MCF 10A (cell line): ENCODE results near the gene ZNF646. TPM values are rescaled to one million over a fixed set of nuclear protein-coding genes. Genes with fewer than 3 reads are reported as not detected.

Source experiments
- BruUV-seq: library from RNA; stranded (reverse); fragments of 400-500 nt; replicated peaks from 2 replicates; lab custom pipeline; 2021; lab: Mats Ljungman, UMichigan
- CTCF ChIA-PET: fragments of 300-600 bp; sonication (Branson Sonifier 250); formaldehyde crosslinking; extraction: SDS; loops from one replicate; lab custom pipeline; 2021; ENCODE audit warnings: antibody characterized with exemption, inconsistent platforms; lab: Yijun Ruan, JAX
- POLR2A ChIA-PET: fragments of 300-600, 350-650 bp; sonication (Branson Sonifier 250); formaldehyde crosslinking; extraction: SDS; loops from one replicate; lab custom pipeline; 2020; ENCODE audit warnings: antibody characterized with exemption, inconsistent platforms; lab: Yijun Ruan, JAX
- DNase-seq: peaks from one replicate; pipeline ENCODE4 v3.0.0-alpha.2; 2018; ENCODE audit not compliant: unreplicated experiment
- H3K27ac Mint-ChIP-seq: one replicate; pipeline ENCODE4 v1.8.0; 2022; ENCODE audit warnings: mild to moderate bottlenecking, low read depth, mixed read lengths; ENCODE audit not compliant: unreplicated experiment
- H3K27me3 Mint-ChIP-seq: one replicate; pipeline ENCODE4 v1.8.0; 2022; ENCODE audit warnings: mixed read lengths; ENCODE audit not compliant: insufficient read depth, unreplicated experiment
- H3K36me3 Mint-ChIP-seq: one replicate; pipeline ENCODE4 v1.8.0; 2022; ENCODE audit warnings: mild to moderate bottlenecking, moderate library complexity, mixed read lengths; ENCODE audit not compliant: insufficient read depth, unreplicated experiment
- H3K4me1 Mint-ChIP-seq: one replicate; pipeline ENCODE4 v1.8.0; 2022; ENCODE audit warnings: mixed read lengths; ENCODE audit not compliant: insufficient read depth, unreplicated experiment
- H3K4me3 Mint-ChIP-seq: one replicate; pipeline ENCODE4 v1.8.0; 2022; ENCODE audit warnings: mild to moderate bottlenecking, moderate library complexity, mixed read lengths; ENCODE audit not compliant: unreplicated experiment
- H3K9me3 Mint-ChIP-seq: one replicate; pipeline ENCODE4 v1.8.0; 2022; ENCODE audit warnings: mixed read lengths; ENCODE audit not compliant: unreplicated experiment
- intact Hi-C: fragments of 100-400 bp; cut with micrococcal nuclease; formaldehyde crosslinking; loops from 2 replicates; pipeline ENCODE4 v1.14.1; 2022
- total RNA-seq: library from RNA; stranded (reverse); gene quantifications from 2 replicates; pipeline ENCODE4 v1.2.3, GENCODE V29; 2022
- TF ChIP-seq, protein P1 (sequence below): fragments of 200-600 bp; IDR thresholded peaks from one replicate; pipeline ENCODE4 v1.8.0; 2022; ENCODE audit warnings: antibody characterized with exemption, mild to moderate bottlenecking; ENCODE audit not compliant: unreplicated experiment

The ZNF646 gene
- total RNA-seq, 1 experiment from 2014 or later = 12.6 TPM

DNA sequence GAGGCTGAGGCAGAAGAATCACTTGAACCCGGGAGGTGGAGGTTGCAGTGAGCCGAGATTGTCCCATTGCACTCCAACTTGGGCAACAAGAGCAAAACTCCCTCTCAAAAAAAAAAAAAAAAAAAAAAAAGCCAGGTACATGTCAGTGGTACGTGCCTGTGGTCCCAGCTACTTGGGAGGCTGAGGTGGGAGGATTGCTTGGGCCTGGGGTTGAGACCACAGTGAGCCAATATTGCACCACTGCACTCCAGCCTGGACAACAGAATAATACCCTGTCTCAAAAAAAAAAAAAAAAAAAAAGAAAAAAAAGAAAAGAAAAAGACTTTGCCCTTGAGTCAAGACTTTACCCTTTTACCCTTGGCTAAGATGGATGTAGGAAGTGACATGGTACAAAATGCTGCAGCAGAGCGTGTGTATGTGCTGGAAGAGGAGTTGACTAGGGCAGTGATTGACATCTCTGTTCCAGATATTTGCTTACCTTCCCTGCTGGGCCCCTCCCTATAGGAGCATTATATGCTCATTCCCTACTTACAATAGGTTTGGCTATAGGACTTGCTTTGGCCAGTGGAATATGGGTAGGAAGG lies 30.2 kb upstream of the ZNF646 start:
- ChIA-PET POLR2A (interaction anchor here (1.1 to 1.2 kb wide), 2 partner anchors 8 to 11 kb away, joined by 5 to 6 read pairs; partner anchors contain the start of gene STX4), CTCF (interaction anchor here (0.9 to 1.0 kb wide), 2 partner anchors 8 to 58 kb away, joined by 3 read pairs; no protein-coding TSS in a partner anchor)
- Mint-ChIP-seq H3K36me3 (peaks cover 50% of the 10 kb centered on the region), H3K27ac (no peak overlapping the region), H3K27me3 (no peaks in the 10 kb centered on the region), H3K9me3 (no peaks in the 10 kb centered on the region), H3K4me1 (no peaks in the 10 kb centered on the region), H3K4me3 (no peak overlapping the region)
- BruUV-seq = no TSS peak
- intact Hi-C loops = no loop called here
- DNase-seq = no peak
- TF ChIP-seq, protein P1, sequence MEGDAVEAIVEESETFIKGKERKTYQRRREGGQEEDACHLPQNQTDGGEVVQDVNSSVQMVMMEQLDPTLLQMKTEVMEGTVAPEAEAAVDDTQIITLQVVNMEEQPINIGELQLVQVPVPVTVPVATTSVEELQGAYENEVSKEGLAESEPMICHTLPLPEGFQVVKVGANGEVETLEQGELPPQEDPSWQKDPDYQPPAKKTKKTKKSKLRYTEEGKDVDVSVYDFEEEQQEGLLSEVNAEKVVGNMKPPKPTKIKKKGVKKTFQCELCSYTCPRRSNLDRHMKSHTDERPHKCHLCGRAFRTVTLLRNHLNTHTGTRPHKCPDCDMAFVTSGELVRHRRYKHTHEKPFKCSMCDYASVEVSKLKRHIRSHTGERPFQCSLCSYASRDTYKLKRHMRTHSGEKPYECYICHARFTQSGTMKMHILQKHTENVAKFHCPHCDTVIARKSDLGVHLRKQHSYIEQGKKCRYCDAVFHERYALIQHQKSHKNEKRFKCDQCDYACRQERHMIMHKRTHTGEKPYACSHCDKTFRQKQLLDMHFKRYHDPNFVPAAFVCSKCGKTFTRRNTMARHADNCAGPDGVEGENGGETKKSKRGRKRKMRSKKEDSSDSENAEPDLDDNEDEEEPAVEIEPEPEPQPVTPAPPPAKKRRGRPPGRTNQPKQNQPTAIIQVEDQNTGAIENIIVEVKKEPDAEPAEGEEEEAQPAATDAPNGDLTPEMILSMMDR = no peak

DNA sequence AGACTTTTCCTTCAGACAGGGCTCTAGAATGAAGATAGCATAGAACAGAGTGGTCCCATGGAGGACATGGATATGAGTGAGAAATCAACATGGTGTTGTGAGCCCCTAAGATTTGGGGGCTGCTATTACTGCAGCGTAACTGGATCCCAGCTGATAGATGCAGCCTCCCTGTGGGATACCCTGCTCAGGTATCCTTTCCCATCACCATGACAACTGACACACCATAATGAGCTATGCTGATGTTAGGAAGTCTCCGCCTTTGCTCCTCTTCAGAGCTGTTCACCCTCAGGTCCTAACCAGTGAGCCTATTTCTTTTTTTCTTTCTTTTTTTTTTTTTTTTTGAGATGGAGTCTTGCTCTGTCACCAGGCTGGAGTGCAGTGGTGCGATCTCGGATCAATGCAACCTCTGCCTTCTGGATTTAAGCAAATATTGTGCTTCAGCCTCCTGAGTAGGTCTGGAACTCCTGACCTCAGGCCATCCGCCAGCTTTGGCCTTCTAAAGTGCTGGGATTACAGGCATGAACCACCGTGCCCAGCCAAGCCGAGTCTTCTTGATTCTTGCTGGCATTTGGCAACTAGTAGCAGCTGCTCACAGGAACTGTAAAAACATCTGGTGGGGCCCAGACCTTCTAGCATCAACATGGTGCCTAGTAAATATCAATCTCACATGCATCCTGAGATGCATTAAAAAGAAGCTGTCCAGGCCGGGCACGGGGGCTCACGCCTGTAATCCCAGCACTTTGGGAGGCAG lies 23.8 kb upstream of the ZNF646 start:
- intact Hi-C loops = no loop called here
- ChIA-PET CTCF (interaction anchor here (0.6 to 1.8 kb wide), 5 partner anchors 14 to 126 kb away, joined by 3 to 7 read pairs (median 4); partner anchors contain the start of gene HSD3B7), POLR2A (interaction anchor here (0.5 to 2.3 kb wide), 7 partner anchors 16 to 274 kb away, joined by 3 to 10 read pairs (median 4); partner anchors contain the start of genes SETD1A and STX4)
- Mint-ChIP-seq H3K4me3 (no peak overlapping the region), H3K9me3 (no peaks in the 10 kb centered on the region), H3K27ac (no peak overlapping the region), H3K4me1 (peaks cover 20% of the 10 kb centered on the region), H3K27me3 (no peaks in the 10 kb centered on the region), H3K36me3 (peaks cover 10% of the 10 kb centered on the region)
- BruUV-seq = no TSS peak
- DNase-seq = no peak
- TF ChIP-seq, protein P1 = no peak

DNA sequence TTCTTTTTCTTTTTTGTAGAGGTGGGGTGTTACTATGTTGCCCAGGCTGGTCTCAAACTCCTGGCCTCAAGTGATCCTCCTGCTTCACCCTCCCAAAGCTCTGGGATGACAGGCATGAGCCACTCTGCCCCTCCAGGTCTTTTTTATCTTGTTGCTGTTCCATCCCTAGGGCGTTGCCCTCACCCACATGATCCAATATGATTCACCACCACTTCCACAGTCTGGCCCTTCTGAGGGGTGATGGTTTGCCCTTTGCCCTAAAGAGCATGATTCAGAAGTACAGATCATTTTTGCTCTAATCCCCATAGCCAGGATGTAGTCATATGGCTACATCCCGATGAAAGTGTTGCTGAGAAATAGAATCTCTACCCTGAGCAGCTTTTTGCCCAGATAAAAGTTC lies 22.1 kb upstream of the ZNF646 start:
- Mint-ChIP-seq H3K27me3 (no peaks in the 10 kb centered on the region), H3K4me3 (no peak overlapping the region), H3K9me3 (no peaks in the 10 kb centered on the region), H3K4me1 (peaks cover 20% of the 10 kb centered on the region), H3K27ac (peak overlapping the region; percentile 73), H3K36me3 (peaks cover 10% of the 10 kb centered on the region)
- ChIA-PET POLR2A (interaction anchor here (1.0 to 1.9 kb wide), 5 partner anchors 9 to 67 kb away, joined by 4 to 12 read pairs (median 6); partner anchors contain the start of genes HSD3B7, ZNF646 and ZNF668), CTCF (interaction anchor here (1.1 kb wide), 1 partner anchor 8 kb away, joined by 3 read pairs; no protein-coding TSS in a partner anchor)
- BruUV-seq = no TSS peak
- peak; percentile 89 for DNase-seq
- intact Hi-C loops = loop anchor here (1.0 kb wide), 3 partner anchors 13 to 21 kb away; partner anchors contain the start of gene STX4
- TF ChIP-seq, protein P1 = no peak

DNA sequence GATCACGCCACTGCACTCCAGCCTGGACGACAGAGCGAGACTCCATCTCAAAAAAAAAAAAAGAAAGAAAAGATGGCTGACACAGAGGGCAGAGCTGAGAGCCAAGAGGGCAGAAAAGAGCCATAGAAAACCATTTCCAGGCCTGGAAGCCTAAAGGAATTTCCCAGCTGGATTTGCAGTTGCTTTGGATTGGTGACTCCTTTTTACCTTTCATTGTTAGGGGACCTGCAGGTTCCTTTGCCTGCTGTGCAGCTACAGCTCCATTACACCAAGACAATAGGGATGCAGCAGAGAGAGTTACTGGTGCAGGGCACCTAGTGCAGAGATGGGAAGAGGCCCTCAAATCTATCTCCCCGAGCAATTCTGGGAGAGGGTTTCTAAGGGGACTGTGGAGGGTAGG lies 18.6 kb upstream of the ZNF646 start:
- intact Hi-C loops = no loop called here
- TSS peak; percentile 34 for BruUV-seq
- no peak overlapping the region for H3K27ac Mint-ChIP-seq
- peaks cover 20% of the 10 kb centered on the region for H3K4me1 Mint-ChIP-seq
- CTCF ChIA-PET = interaction anchor here (0.5 to 0.7 kb wide), 3 partner anchors 10 to 396 kb away, joined by 3 read pairs; no protein-coding TSS in a partner anchor
- H3K9me3 Mint-ChIP-seq = no peaks in the 10 kb centered on the region
- POLR2A ChIA-PET = interaction anchor here (0.6 to 1.8 kb wide), 5 partner anchors 8 to 53 kb away, joined by 3 to 6 read pairs (median 4); partner anchors contain the start of gene ZNF668
- no peak for DNase-seq
- H3K27me3 Mint-ChIP-seq = no peaks in the 10 kb centered on the region
- H3K4me3 Mint-ChIP-seq = no peak overlapping the region
- peaks cover 40% of the 10 kb centered on the region for H3K36me3 Mint-ChIP-seq
- TF ChIP-seq, protein P1 = no peak
